HEK293 (cell line): ENCODE measurements around the gene FAM171A1.
"Not testable (repeated sequence)": the region's sequence is repeated elsewhere in the genome, so short reads cannot be mapped to it uniquely, and the experiment has no call there.

Source experiments
- CTCF ChIA-PET: fragments of 350-600 bp; formaldehyde crosslinking; extraction: SDS; loops from one replicate; lab custom pipeline; 2021; ENCODE audit warnings: antibody characterized with exemption; lab: Yijun Ruan, JAX
- POLR2A ChIA-PET: fragments of 300-600 bp; formaldehyde crosslinking; extraction: SDS; loops from one replicate; lab custom pipeline; 2020; ENCODE audit warnings: antibody characterized with exemption, inconsistent platforms; lab: Yijun Ruan, JAX
- H3K27ac ChIP-seq: fragments of 200-500 bp; sonication (Bioruptor generic); 2 replicates; pipeline ENCODE4 v1.5.1; 2014; ENCODE audit warnings: low read depth, low read length, control low read depth, inconsistent platforms; ENCODE audit errors: extremely low read depth
- H3K36me3 ChIP-seq, 2 experiments: fragments of 200-500 bp in 1 of 2; sonication (Bioruptor generic) in 1 of 2; 1 replicate in 1 of 2; 2 replicates in 1 of 2; pipeline ENCODE4 v1.5.1; 2014 to 2017; ENCODE audit warnings: inconsistent platforms in 2 of 2, low read length in 2 of 2; ENCODE audit not compliant: control insufficient read depth in 2 of 2, insufficient read depth in 1 of 2
- H3K4me1 ChIP-seq: fragments of 200-500 bp; sonication (Bioruptor generic); 2 replicates; pipeline ENCODE4 v1.5.1; 2014; ENCODE audit warnings: mild to moderate bottlenecking, low read length, inconsistent platforms; ENCODE audit not compliant: control insufficient read depth, insufficient read depth
- H3K4me3 ChIP-seq: 2 replicates; pipeline ENCODE4 v1.5.1; 2011; ENCODE audit warnings: low read depth, mild to moderate bottlenecking, control low read depth, low read length, moderate library complexity
- H3K9me3 ChIP-seq: fragments of 200-500 bp; sonication (Bioruptor generic); 2 replicates; pipeline ENCODE4 v1.5.1; 2014; ENCODE audit warnings: low read depth, low read length, inconsistent platforms; ENCODE audit not compliant: control insufficient read depth, insufficient read depth
- GLI2 ChIP-seq: fragments of 450-650 bp; formaldehyde crosslinking; IDR thresholded peaks from 2 replicates; pipeline ENCODE4; 2017; ENCODE audit warnings: missing biosample characterization, missing genetic modification characterization, low read depth, borderline replicate concordance
- KLF8 ChIP-seq: fragments of 450-650 bp; formaldehyde crosslinking; IDR thresholded peaks from 2 replicates; pipeline ENCODE4 v1.5.1; 2016; ENCODE audit warnings: missing biosample characterization, missing genetic modification characterization
- MYNN ChIP-seq: fragments of 450-650 bp; formaldehyde crosslinking; IDR thresholded peaks from 2 replicates; pipeline ENCODE4 v1.5.1; 2016; ENCODE audit warnings: missing biosample characterization, missing genetic modification characterization, borderline replicate concordance
- PRDM2 ChIP-seq: fragments of 450-650 bp; formaldehyde crosslinking; IDR thresholded peaks from 2 replicates; pipeline ENCODE4 v1.5.1; 2016; ENCODE audit warnings: missing biosample characterization, missing genetic modification characterization, borderline replicate concordance
- ZBTB1 ChIP-seq: fragments of 450-650 bp; formaldehyde crosslinking; IDR thresholded peaks from 2 replicates; pipeline ENCODE4 v1.5.1; 2016; ENCODE audit warnings: missing biosample characterization, missing genetic modification characterization
- ZNF214 ChIP-seq: fragments of 450-650 bp; formaldehyde crosslinking; IDR thresholded peaks from 2 replicates; pipeline ENCODE4 v1.5.1; 2017; ENCODE audit warnings: missing biosample characterization, mild to moderate bottlenecking, missing genetic modification characterization, borderline replicate concordance
- ZNF513 ChIP-seq: fragments of 450-650 bp; IDR thresholded peaks from 2 replicates; pipeline ENCODE4 v1.5.1; 2018; ENCODE audit warnings: missing biosample characterization, missing genetic modification characterization
- ZNF585B ChIP-seq: fragments of 450-650 bp; formaldehyde crosslinking; IDR thresholded peaks from 2 replicates; pipeline ENCODE4 v1.5.1; 2016; ENCODE audit warnings: missing biosample characterization, missing genetic modification characterization
- ZNF610 ChIP-seq: fragments of 450-650 bp; formaldehyde crosslinking; IDR thresholded peaks from 2 replicates; pipeline ENCODE4 v1.5.1; 2016; ENCODE audit warnings: missing biosample characterization, missing genetic modification characterization, borderline replicate concordance
- ZNF664 ChIP-seq: fragments of 450-650 bp; formaldehyde crosslinking; IDR thresholded peaks from 2 replicates; pipeline ENCODE4 v1.5.1; 2016; ENCODE audit warnings: missing biosample characterization, missing genetic modification characterization
- ZNF76 ChIP-seq: fragments of 450-650 bp; formaldehyde crosslinking; IDR thresholded peaks from 2 replicates; pipeline ENCODE4; 2016; ENCODE audit warnings: low read depth, missing biosample characterization, missing genetic modification characterization, borderline replicate concordance
- ZNF776 ChIP-seq: fragments of 450-650 bp; formaldehyde crosslinking; IDR thresholded peaks from 2 replicates; pipeline ENCODE4 v1.5.0; 2017; ENCODE audit warnings: missing biosample characterization, missing genetic modification characterization, borderline replicate concordance
- ZNF791 ChIP-seq: fragments of 450-650 bp; formaldehyde crosslinking; IDR thresholded peaks from 2 replicates; pipeline ENCODE4 v1.5.1; 2016; ENCODE audit warnings: missing biosample characterization, missing genetic modification characterization
- TF ChIP-seq, protein P1 (sequence below): fragments of 450-650 bp; formaldehyde crosslinking; IDR thresholded peaks from 2 replicates; pipeline ENCODE4 v1.5.1; 2016; ENCODE audit warnings: missing biosample characterization, missing genetic modification characterization
- TF ChIP-seq, protein P2 (sequence below): fragments of 450-650 bp; formaldehyde crosslinking; IDR thresholded peaks from 2 replicates; pipeline ENCODE4 v1.5.1; 2017; ENCODE audit warnings: missing biosample characterization, missing genetic modification characterization
- TF ChIP-seq, protein P3 (sequence below): fragments of 450-650 bp; formaldehyde crosslinking; IDR thresholded peaks from 2 replicates; pipeline ENCODE4 v1.5.1; 2017; ENCODE audit warnings: missing biosample characterization, missing genetic modification characterization

Gene FAM171A1

DNA sequence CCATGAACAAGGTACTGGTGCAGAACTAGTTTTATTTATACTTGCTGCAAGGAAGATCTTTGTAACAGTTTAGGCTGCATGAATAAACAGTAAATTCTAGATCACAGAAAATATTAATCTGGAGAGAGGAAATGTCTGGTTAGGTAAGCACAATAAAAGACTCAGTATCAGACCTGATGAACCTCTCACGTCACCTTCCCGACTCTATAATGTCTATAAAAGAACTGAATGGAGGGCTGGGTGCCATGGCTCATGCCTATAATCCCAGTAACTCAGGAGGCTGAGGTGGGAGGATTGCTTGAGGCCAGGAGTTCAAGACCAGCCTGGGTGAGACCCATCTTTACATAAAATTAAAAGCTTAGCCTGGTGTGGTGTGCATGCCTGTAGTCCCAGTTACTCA lies 65.9 kb downstream of the FAM171A1 start (continued):
- TF ChIP-seq ZNF76 (tag by site-specific recombination) = no peak
- no peak for TF ChIP-seq MYNN

- TF ChIP-seq ZNF664 (tag by site-specific recombination) = peak; percentile 31; the same call in 1 of the 2 replicates
- H3K36me3 ChIP-seq, CTCF ChIA-PET, H3K4me1 ChIP-seq, H3K4me3 ChIP-seq, H3K27ac ChIP-seq, POLR2A ChIA-PET, H3K9me3 ChIP-seq: not testable (repeated sequence)
Measured at GRCh38 chr10:15302188-15302956, 68.7 kb downstream of the FAM171A1 start.

- Histone ChIP-seq H3K9me3 (no peaks in the 10 kb centered on the region), H3K4me3 (no peak overlapping the region), H3K4me1 (0 out of 2 replicates have a peak, but pooled peaks cover 2% of the 10 kb centered on the region), H3K36me3 (no peaks in the 10 kb centered on the region), H3K27ac (no peak overlapping the region)
- TF ChIP-seq ZNF513 (tag by site-specific recombination) (no peak), ZBTB1 (no peak), ZNF610 (tag by site-specific recombination) (no peak), ZNF214 (tag by site-specific recombination) (no peak)
- TF ChIP-seq, protein P1, sequence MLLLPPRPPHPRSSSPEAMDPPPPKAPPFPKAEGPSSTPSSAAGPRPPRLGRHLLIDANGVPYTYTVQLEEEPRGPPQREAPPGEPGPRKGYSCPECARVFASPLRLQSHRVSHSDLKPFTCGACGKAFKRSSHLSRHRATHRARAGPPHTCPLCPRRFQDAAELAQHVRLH (tag by site-specific recombination) = no peak
- TF ChIP-seq, protein P2, sequence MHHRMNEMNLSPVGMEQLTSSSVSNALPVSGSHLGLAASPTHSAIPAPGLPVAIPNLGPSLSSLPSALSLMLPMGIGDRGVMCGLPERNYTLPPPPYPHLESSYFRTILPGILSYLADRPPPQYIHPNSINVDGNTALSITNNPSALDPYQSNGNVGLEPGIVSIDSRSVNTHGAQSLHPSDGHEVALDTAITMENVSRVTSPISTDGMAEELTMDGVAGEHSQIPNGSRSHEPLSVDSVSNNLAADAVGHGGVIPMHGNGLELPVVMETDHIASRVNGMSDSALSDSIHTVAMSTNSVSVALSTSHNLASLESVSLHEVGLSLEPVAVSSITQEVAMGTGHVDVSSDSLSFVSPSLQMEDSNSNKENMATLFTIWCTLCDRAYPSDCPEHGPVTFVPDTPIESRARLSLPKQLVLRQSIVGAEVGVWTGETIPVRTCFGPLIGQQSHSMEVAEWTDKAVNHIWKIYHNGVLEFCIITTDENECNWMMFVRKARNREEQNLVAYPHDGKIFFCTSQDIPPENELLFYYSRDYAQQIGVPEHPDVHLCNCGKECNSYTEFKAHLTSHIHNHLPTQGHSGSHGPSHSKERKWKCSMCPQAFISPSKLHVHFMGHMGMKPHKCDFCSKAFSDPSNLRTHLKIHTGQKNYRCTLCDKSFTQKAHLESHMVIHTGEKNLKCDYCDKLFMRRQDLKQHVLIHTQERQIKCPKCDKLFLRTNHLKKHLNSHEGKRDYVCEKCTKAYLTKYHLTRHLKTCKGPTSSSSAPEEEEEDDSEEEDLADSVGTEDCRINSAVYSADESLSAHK (tag by site-specific recombination) = no peak
- CTCF ChIA-PET = interaction anchor here (0.7 to 1.2 kb wide), 3 partner anchors 11 to 109 kb away, joined by 3 read pairs; no protein-coding TSS in a partner anchor
- POLR2A ChIA-PET = no interaction called here
Measured at GRCh38 chr10:15300697-15301096, 70.4 kb downstream of the FAM171A1 start.

DNA sequence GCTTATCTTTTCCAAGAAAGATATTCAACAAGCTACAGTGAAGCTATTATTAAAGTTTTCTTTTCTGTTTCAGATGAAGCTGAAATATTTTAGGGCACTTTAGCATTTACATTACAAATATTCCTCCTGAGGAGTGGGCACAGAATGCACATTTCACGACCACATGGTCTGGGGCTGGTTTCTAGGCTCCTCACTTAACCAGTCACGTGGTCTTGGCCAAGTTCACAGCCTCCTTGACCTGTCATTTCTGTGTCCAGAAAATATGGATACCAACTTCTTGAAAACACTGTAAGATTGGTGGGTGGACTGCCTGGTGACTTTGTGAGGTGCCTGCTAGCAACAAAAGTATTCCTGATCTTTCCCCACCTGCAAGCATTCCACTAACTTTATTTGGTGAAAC lies 70.9 kb downstream of the FAM171A1 start:
- POLR2A ChIA-PET = no interaction called here
- Histone ChIP-seq H3K4me1 (0 out of 2 replicates have a peak, but pooled peaks cover 2% of the 10 kb centered on the region), H3K36me3 (no peaks in the 10 kb centered on the region), H3K4me3 (no peak overlapping the region), H3K9me3 (no peaks in the 10 kb centered on the region), H3K27ac (no peak overlapping the region)
- CTCF ChIA-PET = interaction anchor here (0.6 kb wide), 1 partner anchor 328 kb away, joined by 3 read pairs; no protein-coding TSS in a partner anchor
- no peak for TF ChIP-seq ZNF776
- no peak for TF ChIP-seq ZNF664 (tag by site-specific recombination)
- no peak for TF ChIP-seq ZBTB1
- no peak for TF ChIP-seq KLF8 (tag by site-specific recombination)
- no peak for TF ChIP-seq ZNF791 (tag by site-specific recombination)
- TF ChIP-seq, protein P3, sequence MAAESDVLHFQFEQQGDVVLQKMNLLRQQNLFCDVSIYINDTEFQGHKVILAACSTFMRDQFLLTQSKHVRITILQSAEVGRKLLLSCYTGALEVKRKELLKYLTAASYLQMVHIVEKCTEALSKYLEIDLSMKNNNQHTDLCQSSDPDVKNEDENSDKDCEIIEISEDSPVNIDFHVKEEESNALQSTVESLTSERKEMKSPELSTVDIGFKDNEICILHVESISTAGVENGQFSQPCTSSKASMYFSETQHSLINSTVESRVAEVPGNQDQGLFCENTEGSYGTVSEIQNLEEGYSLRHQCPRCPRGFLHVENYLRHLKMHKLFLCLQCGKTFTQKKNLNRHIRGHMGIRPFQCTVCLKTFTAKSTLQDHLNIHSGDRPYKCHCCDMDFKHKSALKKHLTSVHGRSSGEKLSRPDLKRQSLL (tag by site-specific recombination) = no peak
- no peak for TF ChIP-seq ZNF585B
- no peak for TF ChIP-seq GLI2 (tag by site-specific recombination)
- no peak for TF ChIP-seq PRDM2 (tag by site-specific recombination)
